Left forelimb (tissue), 1 donor: ENCODE data around the gene ACO1.

Source experiments
- DNase-seq: peaks from one replicate; pipeline ENCODE4 v3.0.0-alpha.2; 2018; ENCODE audit warnings: low spot score

ACO1 gene

GRCh38 chr9:32382565-32383320, 1.7 kb upstream of the ACO1 start:
- no peak for DNase-seq

- DNase-seq, result no peak
These were observed 460 bp upstream of the ACO1 start for GRCh38 chr9:32384002-32384363.

- DNase-seq, result no peak
These were observed 875 bp downstream of the ACO1 start for GRCh38 chr9:32385152-32385884.

- no peak for DNase-seq
These were observed 1.4 kb downstream of the ACO1 start for GRCh38 chr9:32385885-32386283.

GRCh38 chr9:32387256-32387655, 2.8 kb downstream of the ACO1 start:
- DNase-seq, result no peak

GRCh38 chr9:32389365-32389764, 4.9 kb downstream of the ACO1 start:
- no peak for DNase-seq

- no peak for DNase-seq
These were observed 9.5 kb downstream of the ACO1 start for GRCh38 chr9:32393911-32394310.

- no peak for DNase-seq
These were observed 10.1 kb downstream of the ACO1 start for GRCh38 chr9:32394381-32395049.

- DNase-seq, result no peak
These were observed 11.2 kb downstream of the ACO1 start for GRCh38 chr9:32395510-32396216.

GRCh38 chr9:32398207-32398606, 13.8 kb downstream of the ACO1 start:
- DNase-seq, result no peak

GRCh38 chr9:32399110-32399815, 14.8 kb downstream of the ACO1 start:
- DNase-seq, result no peak

GRCh38 chr9:32401488-32401887, 17.0 kb downstream of the ACO1 start:
- DNase-seq, result no peak

GRCh38 chr9:32403567-32404260, 19.3 kb downstream of the ACO1 start:
- DNase-seq, result no peak

- no peak for DNase-seq
These were observed 20.0 kb downstream of the ACO1 start for GRCh38 chr9:32404402-32404801.

GRCh38 chr9:32404856-32405255, 20.4 kb downstream of the ACO1 start:
- DNase-seq, result no peak

GRCh38 chr9:32405506-32405905, 21.1 kb downstream of the ACO1 start:
- DNase-seq, result no peak

- no peak for DNase-seq
These were observed 21.6 kb downstream of the ACO1 start for GRCh38 chr9:32406046-32406445.

- DNase-seq, result no peak
These were observed 27.3 kb downstream of the ACO1 start for GRCh38 chr9:32411753-32412152.

GRCh38 chr9:32412440-32412839, 28.0 kb downstream of the ACO1 start:
- no peak for DNase-seq

- DNase-seq, result no peak
These were observed 29.0 kb downstream of the ACO1 start for GRCh38 chr9:32413424-32413823.

GRCh38 chr9:32414856-32415255, 30.4 kb downstream of the ACO1 start:
- no peak for DNase-seq
